GM21737 (cell line): ENCODE results near the gene SIRT1.
"Not testable (repeated sequence)": the region's sequence is repeated elsewhere in the genome, so short reads cannot be mapped to it uniquely, and the experiment has no call there.

Experiments used
- ATAC-seq: cut with Tn5 transposase; IDR thresholded peaks from one replicate; pipeline ENCODE4 v1.9.1; 2021; ENCODE audit warnings: mild to moderate bottlenecking, moderate library complexity; ENCODE audit not compliant: unreplicated experiment

SIRT1 gene

DNA sequence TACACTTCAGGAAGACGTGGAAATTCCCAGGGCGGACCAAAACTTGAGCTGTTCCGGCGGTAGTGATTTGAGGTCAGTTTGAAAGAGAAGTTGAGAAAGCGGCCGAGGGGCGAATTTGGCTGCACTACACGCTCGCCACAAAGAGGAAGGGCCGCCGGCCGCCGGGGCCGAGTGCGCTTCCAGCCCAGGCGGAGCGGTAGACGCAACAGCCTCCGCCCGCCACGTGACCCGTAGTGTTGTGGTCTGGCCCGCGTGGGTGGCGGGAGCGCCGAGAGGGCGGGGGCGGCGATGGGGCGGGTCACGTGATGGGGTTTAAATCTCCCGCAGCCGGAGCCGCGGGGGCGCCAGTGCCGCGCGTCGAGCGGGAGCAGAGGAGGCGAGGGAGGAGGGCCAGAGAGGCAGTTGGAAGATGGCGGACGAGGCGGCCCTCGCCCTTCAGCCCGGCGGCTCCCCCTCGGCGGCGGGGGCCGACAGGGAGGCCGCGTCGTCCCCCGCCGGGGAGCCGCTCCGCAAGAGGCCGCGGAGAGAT, at the start of gene SIRT1:
SIRT1 (plus strand) TSS at position 344 of the 529 bp plus-strand sequence; CDS start at position 410, 66 bp downstream.
- peak; percentile 83 for ATAC-seq

GRCh38 chr10:67835541-67836394, 48.7 kb upstream of the SIRT1 start:
- not testable (repeated sequence) for ATAC-seq

DNA sequence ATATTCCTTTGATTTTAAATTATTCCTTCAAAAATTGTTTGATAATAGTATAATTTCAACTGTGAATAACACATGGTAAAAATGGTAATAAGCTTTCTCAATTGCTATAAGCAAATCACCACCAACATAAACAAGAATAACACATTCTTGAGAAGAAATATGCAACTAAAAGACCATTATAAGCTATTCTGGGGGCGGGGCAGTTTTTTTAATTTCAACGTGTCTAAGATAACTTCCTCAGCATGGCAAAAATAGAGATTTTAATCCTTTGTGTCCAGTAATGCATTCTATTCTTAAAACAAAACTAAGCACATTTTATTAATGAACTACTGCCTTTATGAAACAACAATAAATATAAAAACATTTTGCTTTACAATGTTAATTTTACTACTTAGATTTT, 48.0 kb upstream of the SIRT1 start:
- no peak for ATAC-seq

DNA sequence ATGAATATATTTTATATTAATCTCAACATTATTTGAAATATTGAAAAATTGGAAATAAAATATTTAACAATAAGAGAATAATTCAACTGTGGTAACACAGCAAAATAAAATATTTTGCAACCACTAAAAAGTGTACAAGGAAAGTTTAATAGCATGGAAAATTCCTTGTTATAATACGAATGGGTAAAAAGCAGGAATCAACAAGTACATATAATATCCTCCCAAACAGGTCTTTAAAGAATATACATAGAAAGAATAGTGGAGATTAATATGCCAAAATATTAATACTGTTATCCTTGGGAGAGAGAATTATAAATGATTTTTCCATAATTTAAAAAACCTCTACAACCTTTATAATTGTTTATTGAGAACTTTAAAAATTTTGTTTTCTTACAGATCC, 47.5 kb upstream of the SIRT1 start:
- ATAC-seq: no peak

- ATAC-seq: no peak
Measured at GRCh38 chr10:67837541-67838314, 46.7 kb upstream of the SIRT1 start, which contains the start of gene DNAJC12. DNAJC12 (minus strand) TSS chr10:67838188; CDS start chr10:67838011, 177 bp downstream.

DNA sequence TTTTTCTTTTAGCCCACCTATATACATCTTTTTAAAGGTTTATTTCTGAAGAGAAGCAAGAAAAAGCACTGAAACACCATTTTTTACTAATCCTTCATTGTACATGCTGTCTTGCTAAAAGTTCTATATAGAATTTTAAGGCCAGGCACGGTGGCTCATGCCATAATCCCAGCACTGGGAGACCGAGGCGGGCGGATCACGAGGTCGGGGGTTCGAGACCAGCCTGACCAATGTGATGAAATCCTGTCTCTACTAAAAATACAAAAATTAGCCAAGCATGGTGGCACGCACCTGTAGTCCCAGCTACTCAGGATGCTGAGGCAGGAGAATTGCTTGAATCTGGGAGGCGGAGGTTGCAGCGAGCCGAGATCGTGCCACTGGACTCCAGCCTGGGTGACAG, 44.9 kb upstream of the SIRT1 start:
- ATAC-seq: not testable (repeated sequence)

DNA sequence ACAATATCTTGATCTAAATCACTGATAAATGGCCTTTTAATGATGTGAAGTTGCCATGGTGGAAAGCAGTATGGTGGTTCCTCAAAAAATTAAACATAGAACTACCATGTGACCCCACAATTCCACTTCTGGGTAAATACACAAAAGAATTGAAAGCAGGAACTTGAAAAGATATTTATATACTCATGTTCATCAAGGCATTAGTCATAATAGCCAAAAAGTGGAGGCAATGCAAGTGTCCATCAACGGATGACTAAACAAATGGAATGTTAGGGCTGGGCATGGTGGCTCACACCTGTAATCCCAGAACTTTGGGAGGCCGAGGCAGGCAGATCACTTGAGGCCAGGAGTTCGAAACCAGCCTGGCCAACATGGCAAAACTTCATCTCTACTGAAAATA, 44.5 kb upstream of the SIRT1 start:
- ATAC-seq: no peak

- no peak for ATAC-seq
Measured at GRCh38 chr10:67841737-67842136, 42.7 kb upstream of the SIRT1 start.

- ATAC-seq: no peak
Measured at GRCh38 chr10:67843284-67843683, 41.2 kb upstream of the SIRT1 start.

DNA sequence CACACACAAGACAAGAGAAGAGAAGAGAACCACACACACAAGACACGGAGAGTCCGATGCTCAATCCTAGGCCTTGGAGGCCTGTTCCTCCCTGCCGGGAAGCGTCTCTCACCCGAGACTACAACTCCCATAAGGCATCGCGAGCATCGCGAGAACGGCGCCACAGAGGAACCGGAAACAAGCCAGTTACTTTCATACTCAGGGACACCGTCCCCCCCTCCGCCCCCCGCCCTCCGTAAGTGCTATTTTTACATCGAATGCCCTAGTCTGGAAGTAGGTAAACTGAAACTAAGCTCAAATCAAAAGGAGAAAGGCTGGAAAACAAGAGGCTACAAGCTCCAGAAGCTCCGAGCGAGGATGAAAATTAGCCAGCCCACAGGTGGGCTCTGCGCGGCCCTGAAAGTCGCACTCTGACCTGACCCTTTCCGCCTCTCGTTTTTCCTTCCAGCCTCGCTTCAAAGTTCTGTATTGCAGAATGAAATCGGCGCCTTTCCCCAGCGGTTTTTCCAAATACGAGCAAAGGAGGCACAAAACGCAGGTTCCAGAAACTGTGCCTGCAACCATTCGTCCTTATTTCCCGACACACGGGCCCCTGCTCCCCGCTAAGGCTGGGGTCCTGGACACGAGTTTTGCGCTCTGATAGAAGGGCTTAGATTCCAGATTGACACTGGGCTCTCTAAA, 35.0 kb upstream of the SIRT1 start:
- peak; percentile 94 for ATAC-seq

DNA sequence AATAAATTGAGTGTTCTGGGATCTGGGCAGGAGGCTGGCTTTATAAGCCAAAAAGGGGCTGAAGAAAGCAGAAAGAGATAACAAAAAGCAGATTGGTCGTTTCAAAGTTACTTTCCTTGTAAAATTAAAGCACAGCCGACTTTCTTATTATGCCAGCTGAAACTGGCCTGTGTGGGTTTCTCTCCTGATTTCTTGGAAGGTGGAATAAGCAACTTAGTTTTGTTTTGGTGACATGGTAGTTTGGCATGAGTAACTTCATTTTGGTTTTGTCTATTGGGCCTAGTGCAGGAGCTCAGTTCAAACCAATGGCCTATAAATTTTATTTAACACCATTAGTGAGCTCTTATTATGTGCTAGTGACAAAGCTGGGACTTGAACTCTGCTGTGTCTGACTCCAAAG, 33.3 kb upstream of the SIRT1 start:
- ATAC-seq: no peak

DNA sequence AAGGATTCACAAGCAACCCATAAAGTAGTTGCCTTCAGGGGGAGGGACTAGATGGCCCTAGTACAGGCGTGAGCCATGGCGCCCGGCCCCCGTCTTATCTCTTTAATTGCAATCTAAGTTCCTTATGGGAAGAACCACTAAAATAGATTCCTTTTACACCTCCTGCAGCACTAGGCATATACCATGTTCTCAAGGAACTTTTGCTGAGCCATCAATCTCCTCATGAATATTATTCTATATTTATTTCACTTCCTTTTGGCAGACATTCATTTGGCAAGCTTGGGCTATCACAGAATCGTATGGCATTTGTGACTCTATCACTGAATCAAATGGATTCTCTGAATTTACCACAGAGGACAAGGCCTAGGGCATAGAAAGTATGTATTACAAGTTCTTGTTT, 31.7 kb upstream of the SIRT1 start:
- no peak for ATAC-seq

- ATAC-seq: no peak
Measured at GRCh38 chr10:67853512-67853911, 30.9 kb upstream of the SIRT1 start.

DNA sequence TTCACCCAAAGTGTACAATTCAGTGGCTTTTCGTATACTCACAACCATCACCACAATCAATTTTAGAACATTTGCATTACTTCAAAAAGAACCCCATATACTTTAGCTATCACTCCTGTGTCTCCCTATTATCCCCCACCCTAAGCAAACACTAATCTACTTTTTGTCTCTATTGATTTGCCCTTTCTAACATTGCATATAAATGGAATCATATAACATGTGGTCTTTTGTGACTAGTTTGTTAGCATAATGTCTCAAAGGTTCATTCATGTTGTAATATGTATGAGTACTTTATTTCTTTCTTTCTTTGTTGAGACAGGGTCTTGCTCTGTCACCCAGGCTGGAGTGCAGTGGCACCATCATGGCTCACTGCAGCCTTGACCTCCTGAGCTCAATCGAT, 25.5 kb upstream of the SIRT1 start:
- no peak for ATAC-seq

GRCh38 chr10:67861750-67862432, 22.6 kb upstream of the SIRT1 start:
- no peak for ATAC-seq

DNA sequence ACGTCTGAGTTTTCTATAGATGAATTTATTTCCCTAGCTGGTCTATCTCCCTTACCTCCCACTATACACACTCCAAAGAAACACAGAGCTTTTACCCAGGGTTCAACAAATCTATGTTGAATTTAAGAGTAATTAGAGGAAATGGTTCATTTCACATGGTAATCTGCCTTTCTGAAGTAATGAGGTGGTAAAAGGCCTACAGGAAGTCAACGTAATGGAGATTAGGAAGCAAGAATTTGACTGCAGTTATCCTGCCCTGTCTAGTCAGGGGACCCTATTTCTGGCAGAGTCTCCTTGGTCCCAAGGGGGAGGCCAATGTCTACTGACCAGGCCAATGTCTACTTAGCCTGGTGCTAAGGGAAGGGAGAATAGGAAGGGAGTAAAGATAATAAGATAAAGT, 21.4 kb upstream of the SIRT1 start:
- ATAC-seq: no peak

DNA sequence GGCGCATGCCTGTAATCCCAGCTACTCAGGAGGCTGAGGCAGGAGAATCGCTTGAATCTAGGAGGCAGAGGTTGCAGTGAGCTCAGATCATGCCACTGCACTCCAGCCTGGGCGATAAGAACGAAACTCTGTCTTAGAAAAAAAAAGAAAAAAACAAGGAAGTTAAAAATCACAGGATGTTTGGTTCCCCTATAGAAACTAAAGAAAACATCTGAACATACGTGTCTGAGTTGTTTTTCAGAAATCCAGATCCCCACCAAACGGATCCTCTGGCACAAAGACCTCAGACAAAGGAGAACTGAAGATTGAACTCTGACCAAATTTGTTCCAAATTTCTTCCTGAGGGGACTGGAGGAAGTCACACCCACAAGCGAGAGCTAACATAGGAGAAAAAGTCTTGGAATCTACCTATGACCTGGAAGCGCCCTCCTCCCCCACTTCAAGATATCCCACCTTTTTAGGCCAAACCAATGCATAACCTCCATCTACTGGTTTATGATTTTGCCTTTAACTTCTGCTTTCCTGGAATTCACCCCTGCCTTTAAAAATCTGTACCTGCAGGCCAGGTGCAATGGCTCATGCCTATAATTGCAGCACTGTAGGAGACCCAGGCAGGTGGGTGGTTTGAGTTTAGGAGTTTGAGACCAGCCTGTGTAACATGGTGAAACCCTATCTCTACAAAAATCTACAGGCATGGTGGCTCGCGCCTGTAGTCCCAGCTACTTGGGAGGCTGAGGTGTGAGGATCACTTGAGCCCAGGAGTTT, 19.7 kb upstream of the SIRT1 start:
- no peak for ATAC-seq

- no peak for ATAC-seq
Measured at GRCh38 chr10:67868132-67868531, 16.3 kb upstream of the SIRT1 start.

DNA sequence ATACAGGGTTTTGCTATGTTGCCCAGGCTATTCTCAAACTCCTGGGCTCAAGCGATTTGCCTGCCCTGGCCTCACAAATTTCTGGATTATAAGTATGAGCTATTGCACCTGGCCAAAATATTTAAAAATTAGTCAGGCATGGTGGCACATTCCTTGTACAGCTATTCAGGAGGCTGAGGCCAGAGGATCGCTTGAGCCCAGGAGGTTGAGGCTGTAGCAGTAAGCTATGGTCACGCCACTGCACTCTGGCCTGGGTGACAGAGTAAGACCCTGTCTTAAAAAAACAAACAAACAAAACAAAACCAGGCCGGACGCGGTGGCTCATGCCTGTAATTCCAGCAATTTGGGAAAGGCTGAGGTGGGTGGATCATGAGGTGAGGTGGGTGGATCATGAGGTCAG, 14.5 kb upstream of the SIRT1 start:
- ATAC-seq: no peak
